CD14-positive monocyte (primary cell): ENCODE measurements around the gene SPSB3. TPM values are rescaled to one million over a fixed set of nuclear protein-coding genes. Genes with fewer than 3 reads are reported as not detected.
A peak's percentile ranks its signal among the peaks of the same experiment; 100 is the strongest.

Experiments used
- DNase-seq, 3 donors: peaks; one replicate each; pipeline ENCODE4 v3.0.0-alpha.2; 2011 to 2022
- H2AFZ ChIP-seq: 2 replicates; pipeline ENCODE4 v1.6.0; 2012; ENCODE audit warnings: mild to moderate bottlenecking, low read depth, low read length, inconsistent platforms; ENCODE audit not compliant: insufficient read depth, poor library complexity, severe bottlenecking
- H3K27ac ChIP-seq, 2 donors: 1 replicate in 1 of 2; 2 replicates in 1 of 2; pipeline ENCODE4 v1.5.1; 2012 to 2013; ENCODE audit warnings: low read length in 2 of 2, control low read depth in 1 of 2, inconsistent platforms in 1 of 2, low read depth in 1 of 2, mild to moderate bottlenecking in 1 of 2
- H3K27me3 ChIP-seq, 2 donors: one replicate each; pipeline versions ENCODE4 v1.6.0 to v1.6.1; 2011 to 2013; ENCODE audit warnings: low read length in 2 of 2; ENCODE audit not compliant: control insufficient read depth in 2 of 2, insufficient read depth in 2 of 2
- H3K36me3 ChIP-seq, 2 donors: replicated peaks in 1 of 2; 1 replicate in 1 of 2; 2 replicates in 1 of 2; pipeline versions ENCODE4 v1.5.1 to v1.6.1; 2012 to 2013; ENCODE audit warnings: low read length in 2 of 2, control low read depth in 1 of 2, inconsistent platforms in 1 of 2, mild to moderate bottlenecking in 1 of 2; ENCODE audit not compliant: insufficient read depth in 2 of 2, control insufficient read depth in 1 of 2
- H3K4me1 ChIP-seq, 2 donors: 1 replicate in 1 of 2; 2 replicates in 1 of 2; pipeline versions ENCODE4 v1.5.1 to v1.6.1; 2012 to 2013; ENCODE audit warnings: low read length in 2 of 2, control low read depth in 1 of 2, inconsistent platforms in 1 of 2, mild to moderate bottlenecking in 1 of 2, moderate library complexity in 1 of 2; ENCODE audit not compliant: insufficient read depth in 2 of 2, control insufficient read depth in 1 of 2
- H3K4me2 ChIP-seq: replicated peaks from 2 replicates; pipeline ENCODE3; 2012; ENCODE audit warnings: low read length, moderate library complexity, mild to moderate bottlenecking; ENCODE audit not compliant: poor library complexity, severe bottlenecking; ENCODE audit errors: extremely low read depth
- H3K4me3 ChIP-seq, 3 experiments: fragments of 200-600 bp in 1 of 3; sonication (generic) in 1 of 3; replicated peaks in 1 of 3; 1 replicate in 2 of 3; 2 replicates in 1 of 3; pipeline ENCODE4 v1.5.1; 2011 to 2013; ENCODE audit warnings: low read length in 3 of 3, mild to moderate bottlenecking in 3 of 3, control low read depth in 2 of 3, low read depth in 2 of 3, inconsistent platforms in 1 of 3, moderate library complexity in 1 of 3
- H3K79me2 ChIP-seq: 2 replicates; pipeline ENCODE4 v1.6.0; 2012; ENCODE audit warnings: mild to moderate bottlenecking, control low read depth, inconsistent platforms, low read length, moderate library complexity; ENCODE audit not compliant: insufficient read depth
- H3K9ac ChIP-seq: 2 replicates; pipeline ENCODE4 v1.6.0; 2017; ENCODE audit warnings: low read length, mild to moderate bottlenecking; ENCODE audit not compliant: insufficient read depth, poor library complexity, severe bottlenecking
- H3K9me3 ChIP-seq, 2 donors: replicated peaks in 1 of 2; 1 replicate in 1 of 2; 2 replicates in 1 of 2; pipeline versions ENCODE4 v1.5.1 to v1.6.1; 2012 to 2013; ENCODE audit warnings: low read length in 2 of 2, control low read depth in 1 of 2; ENCODE audit not compliant: control insufficient read depth in 1 of 2, insufficient read depth in 1 of 2
- H4K20me1 ChIP-seq: 2 replicates; pipeline ENCODE4 v1.6.0; 2012; ENCODE audit warnings: mild to moderate bottlenecking, low read length, control low read depth, moderate library complexity; ENCODE audit not compliant: insufficient read depth
- H3K27ac Mint-ChIP-seq, 7 donors: one replicate each; pipeline ENCODE4 v1.8.0; 2020; ENCODE audit warnings: mild to moderate bottlenecking in 7 of 7, mixed read lengths in 7 of 7, moderate library complexity in 6 of 7, inconsistent platforms in 2 of 7
- H3K27me3 Mint-ChIP-seq, 3 donors: one replicate each; pipeline ENCODE4 v1.8.0; 2021 to 2022; ENCODE audit warnings: low read depth in 3 of 3, mild to moderate bottlenecking in 3 of 3, mixed read lengths in 3 of 3, moderate library complexity in 3 of 3, inconsistent platforms in 1 of 3
- H3K36me3 Mint-ChIP-seq, 2 donors: one replicate each; pipeline ENCODE4 v1.8.0; 2020; ENCODE audit warnings: mixed read lengths in 2 of 2, inconsistent platforms in 1 of 2, mild to moderate bottlenecking in 1 of 2
- H3K4me1 Mint-ChIP-seq: one replicate; pipeline ENCODE4 v1.8.0; 2020; ENCODE audit warnings: mild to moderate bottlenecking, mixed read lengths
- H3K4me3 Mint-ChIP-seq, 2 donors: one replicate each; pipeline ENCODE4 v1.8.0; 2020; ENCODE audit warnings: mild to moderate bottlenecking in 2 of 2, mixed read lengths in 2 of 2, moderate library complexity in 1 of 2
- H3K9me3 Mint-ChIP-seq, 7 donors: one replicate each; pipeline ENCODE4 v1.8.0; 2020 to 2022; ENCODE audit warnings: mixed read lengths in 7 of 7, mild to moderate bottlenecking in 6 of 7, moderate library complexity in 6 of 7, inconsistent platforms in 2 of 7
- WGBS: methylation state at CpG from one replicate; pipeline ENCODE4 v1.1.5; 2013; ENCODE audit warnings: missing lambda C conversion rate; ENCODE audit not compliant: insufficient coverage; 5-methylcytosine and 5-hydroxymethylcytosine counted together
- intact Hi-C, 2 donors: fragments of 100-400 bp; cut with micrococcal nuclease; formaldehyde crosslinking; loops; one replicate each; pipeline versions ENCODE4 v1.15.0 to v1.15.1; 2023
- polyA minus RNA-seq: library from RNA; depleted of rRNA, polyadenylated mRNA; stranded (reverse); fragments of >200 nt; gene quantifications from 2 replicates; pipeline ENCODE4 v1.2.3, GENCODE V29; 2012
- polyA plus RNA-seq, 3 donors: library from polyadenylated mRNA; depleted of rRNA in 1 of 3; unstranded in 2 of 3; stranded (reverse) in 1 of 3; fragments of 300-500 nt in 2 of 3; fragments of >200 nt in 1 of 3; fragmentation: Illumina TruSeq in 2 of 3; gene quantifications; 1 replicate in 2 of 3; 2 replicates in 1 of 3; pipeline ENCODE4 v1.2.3, GENCODE V29; 2012 to 2021
- total RNA-seq, 12 experiments: library from RNA in 1 of 12; stranded (reverse) in 1 of 12; fragments of 120-200 nt in 1 of 12; gene quantifications; one replicate each; pipeline ENCODE4 v1.2.4 and lab custom pipeline; 2013 to 2026; ENCODE audit warnings: mixed read lengths in 6 of 12, inconsistent platforms in 1 of 12
- TF ChIP-seq, protein P1 (sequence below): fragments of 200-600 bp; IDR thresholded peaks from one replicate; pipeline ENCODE4 v1.8.0; 2022; ENCODE audit warnings: antibody characterized with exemption, mild to moderate bottlenecking

The SPSB3 gene
- total RNA-seq (2013), result 76.6 TPM
- polyA plus RNA-seq, result 100 to 1,000 TPM in 1 of 3 donors, 10 to 100 TPM in 2; 36.8 to 151 (median 40.2) TPM
- 46.7 and 58.2 TPM in 2 replicates for polyA minus RNA-seq
- 8.0 to 39.1 (median 30.0) reads per million in 11 experiments for total RNA-seq (lab: John Stamatoyannopoulos, UW)

DNA sequence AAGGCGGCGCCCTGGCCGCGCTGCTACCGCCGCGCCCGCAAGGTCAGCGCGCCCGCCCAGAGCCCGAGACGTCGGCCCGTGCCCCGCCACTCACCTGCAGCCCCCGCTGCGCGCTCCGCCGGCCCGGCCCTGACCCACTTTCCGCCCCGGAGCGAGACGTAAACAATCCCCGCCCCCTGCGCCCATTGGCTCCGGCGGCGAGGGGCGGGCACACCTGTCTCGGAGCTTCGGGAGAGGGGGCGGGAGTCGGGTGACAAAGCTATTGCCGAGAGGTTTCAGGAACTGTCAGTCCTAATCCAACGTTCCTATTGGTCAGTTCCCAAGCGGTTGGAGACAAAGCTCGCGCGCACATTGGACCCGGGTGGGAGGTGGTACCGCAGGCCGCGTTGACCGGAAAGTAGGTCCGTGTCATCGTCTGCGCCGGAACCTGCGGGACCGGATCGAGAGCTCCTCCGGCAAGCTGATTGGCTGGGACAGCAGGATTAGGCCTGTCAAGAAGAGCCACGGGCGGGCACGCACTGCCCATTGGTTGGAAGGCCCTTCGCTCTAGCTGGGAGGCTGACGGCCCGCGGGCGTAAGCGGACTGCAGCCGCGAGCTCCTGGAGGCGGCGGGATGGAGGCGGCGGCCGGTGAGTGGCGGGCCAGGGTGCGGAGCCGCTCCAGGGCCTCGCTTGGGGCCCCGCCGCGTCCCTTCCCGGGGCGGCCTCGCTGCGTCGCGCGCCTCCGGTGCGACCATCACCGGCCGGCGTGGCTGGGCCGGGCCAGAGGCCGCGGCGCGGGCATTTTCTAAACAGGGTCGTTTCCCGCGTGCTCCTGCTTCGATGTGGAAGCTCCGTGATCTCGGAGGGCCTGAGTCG is at the start of gene SPSB3, which contains the start of gene NUBP2:
Gene SPSB3, minus strand, starts transcription at position 164 of the 857 bp plus-strand sequence. CDS start 1,088 bp downstream, outside the sequence.
Gene NUBP2, plus strand, starts transcription at position 553 of the 857 bp plus-strand sequence. Its CDS starts 61 bp downstream, at position 614.
- intact Hi-C loops, result loop anchor here (1.0 to 10.0 kb wide), 7 partner anchors 9 to 358 kb away; partner anchors contain the start of genes FAHD1 (in 2 of the 2), HAGH (in 2 of the 2), MAPK8IP3 (in 1 of the 2) and MRPS34 (in 1 of the 2)
- Mint-ChIP-seq H3K27ac (peak within 1 kb of the TSS; percentile 82 to 95 (median 86)), H3K36me3 (peaks cover 12 to 45% of the 10 kb centered on the region in 2 donors), H3K4me3 (peak within 1 kb of the TSS; percentile 87 to 93), H3K9me3 (no peaks in the 10 kb centered on the region), H3K27me3 (no peaks in the 10 kb centered on the region), H3K4me1 (peaks cover 27% of the 10 kb centered on the region)
- peak within 1 kb of the TSS; percentile 66 to 94 (median 85) for H3K4me3 ChIP-seq
- peak; percentile 100 for DNase-seq
- peaks cover 61% of the 10 kb centered on the region for H3K79me2 ChIP-seq
- peaks cover 25 to 33% of the 10 kb centered on the region in 2 donors for H3K4me1 ChIP-seq
- H3K4me2 ChIP-seq, result peak within 1 kb of the TSS; percentile 88
- peak within 1 kb of the TSS; percentile 52 to 83 for H3K27ac ChIP-seq
- H3K27me3 ChIP-seq, result no peaks in the 10 kb centered on the region
- peaks cover 72% of the 10 kb centered on the region for H4K20me1 ChIP-seq
- H2AFZ ChIP-seq, result peak within 1 kb of the TSS; percentile 83
- WGBS, result under 1% methylated on average over 102 of the region's 102 CpGs
- H3K9ac ChIP-seq, result peak within 1 kb of the TSS; percentile 84
- peaks cover 23 to 27% of the 10 kb centered on the region in 2 donors for H3K36me3 ChIP-seq
- no peaks in the 10 kb centered on the region for H3K9me3 ChIP-seq
- TF ChIP-seq, protein P1, sequence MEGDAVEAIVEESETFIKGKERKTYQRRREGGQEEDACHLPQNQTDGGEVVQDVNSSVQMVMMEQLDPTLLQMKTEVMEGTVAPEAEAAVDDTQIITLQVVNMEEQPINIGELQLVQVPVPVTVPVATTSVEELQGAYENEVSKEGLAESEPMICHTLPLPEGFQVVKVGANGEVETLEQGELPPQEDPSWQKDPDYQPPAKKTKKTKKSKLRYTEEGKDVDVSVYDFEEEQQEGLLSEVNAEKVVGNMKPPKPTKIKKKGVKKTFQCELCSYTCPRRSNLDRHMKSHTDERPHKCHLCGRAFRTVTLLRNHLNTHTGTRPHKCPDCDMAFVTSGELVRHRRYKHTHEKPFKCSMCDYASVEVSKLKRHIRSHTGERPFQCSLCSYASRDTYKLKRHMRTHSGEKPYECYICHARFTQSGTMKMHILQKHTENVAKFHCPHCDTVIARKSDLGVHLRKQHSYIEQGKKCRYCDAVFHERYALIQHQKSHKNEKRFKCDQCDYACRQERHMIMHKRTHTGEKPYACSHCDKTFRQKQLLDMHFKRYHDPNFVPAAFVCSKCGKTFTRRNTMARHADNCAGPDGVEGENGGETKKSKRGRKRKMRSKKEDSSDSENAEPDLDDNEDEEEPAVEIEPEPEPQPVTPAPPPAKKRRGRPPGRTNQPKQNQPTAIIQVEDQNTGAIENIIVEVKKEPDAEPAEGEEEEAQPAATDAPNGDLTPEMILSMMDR, result no peak
